ENCODE data around the gene KIF9.

DNA sequence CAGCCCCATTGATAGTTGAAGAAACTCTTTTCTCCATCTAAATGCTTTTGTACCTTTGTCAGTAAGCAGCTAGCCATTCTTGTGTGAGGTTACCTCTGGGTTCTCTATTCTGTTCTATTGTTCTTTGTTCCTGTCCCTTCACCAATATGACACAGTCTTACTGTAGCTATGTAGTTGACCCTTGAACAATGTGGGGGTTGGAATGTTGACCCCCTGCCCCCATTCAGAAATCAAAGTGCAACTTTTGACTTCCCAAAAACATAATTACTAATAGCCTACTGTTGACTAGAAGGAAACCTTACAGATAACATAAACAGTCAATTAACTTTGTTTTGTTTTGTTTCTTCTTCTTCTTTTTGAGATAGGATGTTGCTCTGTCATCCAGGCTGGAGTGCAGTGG, 18.9 kb upstream of the KIF9 start:
- TF ChIP-seq EZH2 (IDR thresholded peaks at IDR 0.05) (no peak), POLR2AphosphoS5 (IDR thresholded peaks at IDR 0.05; ENCODE audit: borderline replicate concordance, low read depth, low read length) (no peak), FOXP2 (optimal IDR thresholded peaks at IDR 0.05; ENCODE audit: control extremely low read depth, extremely low read length, insufficient read depth) (no peak)

Measured in SK-N-MC (cell line).